ENCODE measurements around the gene KIZ. TPM values are rescaled to one million over a fixed set of nuclear protein-coding genes. Genes with fewer than 3 reads are reported as not detected.
A peak's percentile ranks its signal among the peaks of the same experiment; 100 is the strongest.

The KIZ gene
- total and polyA plus RNA-seq, 2 experiments from 2014 or later: 58.3 to 63.6 TPM

DNA sequence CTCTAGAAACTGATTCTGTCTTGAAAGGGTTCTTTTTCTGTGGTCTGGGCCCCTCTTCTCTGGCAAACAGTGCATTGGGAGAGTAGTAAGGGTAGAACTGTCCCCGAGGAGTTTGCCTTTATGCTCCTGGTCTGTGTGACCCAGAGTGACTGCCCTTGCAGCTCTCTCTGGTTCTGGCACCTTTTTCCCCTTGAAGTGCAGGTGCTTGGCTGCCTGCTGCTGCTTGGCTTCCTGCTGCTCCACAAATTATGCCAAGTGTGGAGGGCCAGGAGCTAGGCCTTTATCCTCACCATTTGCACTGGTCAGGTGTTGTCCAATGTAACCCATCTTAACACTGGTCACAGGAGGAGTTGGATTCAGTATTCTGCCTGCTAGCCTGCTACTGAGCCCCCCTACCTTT is 11.2 kb downstream of the KIZ start:
- Histone ChIP-seq H3K27ac (ENCODE audit: low read depth) (no peak overlapping the region; the same call in 1 of the 2 replicates), H3K79me2 (replicated peaks; ENCODE audit: insufficient read depth) (peaks cover 20% of the 10 kb centered on the region), H3K4me1 (ENCODE audit: insufficient read depth) (peaks cover 17% of the 10 kb centered on the region), H3K4me2 (no peak overlapping the region), H3K4me3 (no peak overlapping the region), H3K27me3 (ENCODE audit: insufficient read depth) (no peaks in the 10 kb centered on the region), H4K20me1 (replicated peaks; ENCODE audit: insufficient read depth) (0 out of 2 replicates have a peak, but pooled peaks cover 4% of the 10 kb centered on the region), H3F3A (replicated peaks; ENCODE audit: low read depth) (no peaks in the 10 kb centered on the region), H3K9me2 (ENCODE audit: insufficient read depth) (no peaks in the 10 kb centered on the region), H2AFZ (no peak overlapping the region), H3K36me3 (ENCODE audit: insufficient read depth) (peaks cover 12% of the 10 kb centered on the region; the same call in 1 of the 2 replicates)
- TF ChIP-seq, protein P1, sequence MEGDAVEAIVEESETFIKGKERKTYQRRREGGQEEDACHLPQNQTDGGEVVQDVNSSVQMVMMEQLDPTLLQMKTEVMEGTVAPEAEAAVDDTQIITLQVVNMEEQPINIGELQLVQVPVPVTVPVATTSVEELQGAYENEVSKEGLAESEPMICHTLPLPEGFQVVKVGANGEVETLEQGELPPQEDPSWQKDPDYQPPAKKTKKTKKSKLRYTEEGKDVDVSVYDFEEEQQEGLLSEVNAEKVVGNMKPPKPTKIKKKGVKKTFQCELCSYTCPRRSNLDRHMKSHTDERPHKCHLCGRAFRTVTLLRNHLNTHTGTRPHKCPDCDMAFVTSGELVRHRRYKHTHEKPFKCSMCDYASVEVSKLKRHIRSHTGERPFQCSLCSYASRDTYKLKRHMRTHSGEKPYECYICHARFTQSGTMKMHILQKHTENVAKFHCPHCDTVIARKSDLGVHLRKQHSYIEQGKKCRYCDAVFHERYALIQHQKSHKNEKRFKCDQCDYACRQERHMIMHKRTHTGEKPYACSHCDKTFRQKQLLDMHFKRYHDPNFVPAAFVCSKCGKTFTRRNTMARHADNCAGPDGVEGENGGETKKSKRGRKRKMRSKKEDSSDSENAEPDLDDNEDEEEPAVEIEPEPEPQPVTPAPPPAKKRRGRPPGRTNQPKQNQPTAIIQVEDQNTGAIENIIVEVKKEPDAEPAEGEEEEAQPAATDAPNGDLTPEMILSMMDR (conservative IDR thresholded peaks at IDR 0.05; ENCODE audit: low read depth in 2 of 2): no peak
- TF ChIP-seq ZNF114 (CRISPR knock-in tag; IDR thresholded peaks at IDR 0.05) (no peak), EZH2phosphoT487 (IDR thresholded peaks at IDR 0.05; ENCODE audit: unreplicated experiment) (no peak), NANOG (IDR thresholded peaks at IDR 0.05; ENCODE audit: borderline replicate concordance) (no peak), EZH2 (IDR thresholded peaks at IDR 0.05; ENCODE audit: low read depth, unreplicated experiment) (no peak), ZNF331 (CRISPR knock-in tag; IDR thresholded peaks at IDR 0.05; ENCODE audit: low read depth) (no peak)
- TF ChIP-seq, protein P2, sequence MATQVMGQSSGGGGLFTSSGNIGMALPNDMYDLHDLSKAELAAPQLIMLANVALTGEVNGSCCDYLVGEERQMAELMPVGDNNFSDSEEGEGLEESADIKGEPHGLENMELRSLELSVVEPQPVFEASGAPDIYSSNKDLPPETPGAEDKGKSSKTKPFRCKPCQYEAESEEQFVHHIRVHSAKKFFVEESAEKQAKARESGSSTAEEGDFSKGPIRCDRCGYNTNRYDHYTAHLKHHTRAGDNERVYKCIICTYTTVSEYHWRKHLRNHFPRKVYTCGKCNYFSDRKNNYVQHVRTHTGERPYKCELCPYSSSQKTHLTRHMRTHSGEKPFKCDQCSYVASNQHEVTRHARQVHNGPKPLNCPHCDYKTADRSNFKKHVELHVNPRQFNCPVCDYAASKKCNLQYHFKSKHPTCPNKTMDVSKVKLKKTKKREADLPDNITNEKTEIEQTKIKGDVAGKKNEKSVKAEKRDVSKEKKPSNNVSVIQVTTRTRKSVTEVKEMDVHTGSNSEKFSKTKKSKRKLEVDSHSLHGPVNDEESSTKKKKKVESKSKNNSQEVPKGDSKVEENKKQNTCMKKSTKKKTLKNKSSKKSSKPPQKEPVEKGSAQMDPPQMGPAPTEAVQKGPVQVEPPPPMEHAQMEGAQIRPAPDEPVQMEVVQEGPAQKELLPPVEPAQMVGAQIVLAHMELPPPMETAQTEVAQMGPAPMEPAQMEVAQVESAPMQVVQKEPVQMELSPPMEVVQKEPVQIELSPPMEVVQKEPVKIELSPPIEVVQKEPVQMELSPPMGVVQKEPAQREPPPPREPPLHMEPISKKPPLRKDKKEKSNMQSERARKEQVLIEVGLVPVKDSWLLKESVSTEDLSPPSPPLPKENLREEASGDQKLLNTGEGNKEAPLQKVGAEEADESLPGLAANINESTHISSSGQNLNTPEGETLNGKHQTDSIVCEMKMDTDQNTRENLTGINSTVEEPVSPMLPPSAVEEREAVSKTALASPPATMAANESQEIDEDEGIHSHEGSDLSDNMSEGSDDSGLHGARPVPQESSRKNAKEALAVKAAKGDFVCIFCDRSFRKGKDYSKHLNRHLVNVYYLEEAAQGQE (IDR thresholded peaks at IDR 0.05; ENCODE audit: unreplicated experiment): no peak
- ATAC-seq: peak; percentile 44
- peaks cover 19% of the 10 kb centered on the region for H3K36me3 Mint-ChIP-seq (ENCODE audit: low read depth)
- H3K4me3 Mint-ChIP-seq: no peak overlapping the region
- H3K4me1 Mint-ChIP-seq: peaks cover 9% of the 10 kb centered on the region
- peaks cover 9% of the 10 kb centered on the region for H3K27me3 Mint-ChIP-seq (ENCODE audit: insufficient read depth, low read depth, poor library complexity)
- H3K9me3 Mint-ChIP-seq: no peaks in the 10 kb centered on the region
- DNase-seq (ENCODE audit: low spot score): no peak
- no peak overlapping the region; the same call in 1 of the 2 replicates for H3K27ac Mint-ChIP-seq

DNA sequence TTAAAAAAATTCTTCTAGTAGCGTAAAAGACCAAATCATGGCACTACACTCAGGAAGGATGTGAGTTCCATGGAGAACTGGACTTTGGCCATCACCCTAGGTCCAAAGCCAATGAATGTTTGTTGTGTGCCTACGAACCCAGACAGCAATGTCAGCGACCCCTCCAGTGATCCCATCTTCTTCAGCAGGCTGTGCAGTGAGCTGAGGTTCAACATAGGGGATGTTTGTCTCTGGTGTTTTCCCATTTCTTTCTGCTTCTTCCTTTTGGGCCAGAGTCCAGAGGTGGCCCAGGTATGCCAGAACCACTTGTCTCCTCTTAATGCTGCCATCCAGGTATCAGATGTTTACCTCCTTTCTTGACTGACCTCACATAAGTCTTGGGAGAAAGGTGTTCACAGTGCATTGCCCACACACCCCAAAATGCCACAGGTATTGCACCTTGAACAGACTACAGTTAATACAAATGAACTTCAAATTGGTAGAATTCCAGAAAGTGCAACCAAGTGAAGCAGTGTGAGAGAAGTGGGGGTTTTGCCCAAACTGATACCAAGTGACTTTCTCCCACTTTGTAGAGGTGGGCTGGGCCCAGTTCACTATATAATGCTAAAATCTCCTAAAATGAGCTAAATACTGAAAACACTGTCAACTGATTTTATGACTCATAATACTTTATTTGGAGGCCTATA is 14.1 kb downstream of the KIZ start:
- H3K4me3 ChIP-seq: no peak overlapping the region
- no peak overlapping the region for H3K4me3 Mint-ChIP-seq
- H3K36me3 Mint-ChIP-seq (ENCODE audit: low read depth): peaks cover 19% of the 10 kb centered on the region
- H2AFZ ChIP-seq: no peak overlapping the region
- TF ChIP-seq, protein P2 (IDR thresholded peaks at IDR 0.05; ENCODE audit: unreplicated experiment): no peak
- TF ChIP-seq ZNF331 (CRISPR knock-in tag; IDR thresholded peaks at IDR 0.05; ENCODE audit: low read depth) (no peak), CREB1 (CRISPR knock-in tag; IDR thresholded peaks at IDR 0.05; ENCODE audit: low read depth) (no peak), POLR2AphosphoS5 (IDR thresholded peaks at IDR 0.05; ENCODE audit: low read depth) (no peak), EZH2phosphoT487 (IDR thresholded peaks at IDR 0.05; ENCODE audit: unreplicated experiment) (no peak), NANOG (IDR thresholded peaks at IDR 0.05; ENCODE audit: borderline replicate concordance) (no peak)
- TF ChIP-seq, protein P3, sequence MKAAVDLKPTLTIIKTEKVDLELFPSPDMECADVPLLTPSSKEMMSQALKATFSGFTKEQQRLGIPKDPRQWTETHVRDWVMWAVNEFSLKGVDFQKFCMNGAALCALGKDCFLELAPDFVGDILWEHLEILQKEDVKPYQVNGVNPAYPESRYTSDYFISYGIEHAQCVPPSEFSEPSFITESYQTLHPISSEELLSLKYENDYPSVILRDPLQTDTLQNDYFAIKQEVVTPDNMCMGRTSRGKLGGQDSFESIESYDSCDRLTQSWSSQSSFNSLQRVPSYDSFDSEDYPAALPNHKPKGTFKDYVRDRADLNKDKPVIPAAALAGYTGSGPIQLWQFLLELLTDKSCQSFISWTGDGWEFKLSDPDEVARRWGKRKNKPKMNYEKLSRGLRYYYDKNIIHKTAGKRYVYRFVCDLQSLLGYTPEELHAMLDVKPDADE (IDR thresholded peaks at IDR 0.05): no peak
- no peaks in the 10 kb centered on the region for H3K27me3 ChIP-seq (ENCODE audit: insufficient read depth)
- H3K9me2 ChIP-seq (ENCODE audit: insufficient read depth): no peaks in the 10 kb centered on the region
- no peak overlapping the region for H3K27ac ChIP-seq (ENCODE audit: low read depth)
- no peaks in the 10 kb centered on the region for H3K9me3 Mint-ChIP-seq
- H3K4me1 ChIP-seq (ENCODE audit: insufficient read depth): peaks cover 4% of the 10 kb centered on the region; the same call in 1 of the 2 replicates
- DNase-seq (ENCODE audit: low spot score) (no peak), ATAC-seq (no peak)
- H3K4me1 Mint-ChIP-seq: peaks cover 9% of the 10 kb centered on the region; the same call in 2 of the 3 replicates
- 0 out of 2 replicates have a peak, but pooled peaks cover 4% of the 10 kb centered on the region for H4K20me1 ChIP-seq (replicated peaks; ENCODE audit: insufficient read depth)
- 0 out of 2 replicates have a peak, but pooled peaks cover 3% of the 10 kb centered on the region for H3F3A ChIP-seq (replicated peaks; ENCODE audit: low read depth)
- H3K79me2 ChIP-seq (replicated peaks; ENCODE audit: insufficient read depth): peaks cover 16% of the 10 kb centered on the region; the same call in 1 of the 2 replicates
- peaks cover 2% of the 10 kb centered on the region for H3K27me3 Mint-ChIP-seq (ENCODE audit: insufficient read depth, low read depth, poor library complexity)
- no peak overlapping the region for H3K27ac Mint-ChIP-seq
- H3K36me3 ChIP-seq (ENCODE audit: insufficient read depth): peaks cover 6% of the 10 kb centered on the region; the same call in 1 of the 2 replicates
- H3K4me2 ChIP-seq: no peak overlapping the region

Data from GM23338 (cell line).